OCI-LY3 (cell line): ENCODE data around the gene BOC.

Experiments used
- H2AFZ ChIP-seq: fragments of 200-600, 300-600 bp; shearing (Covaris generic); 2 replicates; pipeline ENCODE4 v1.6.0; 2014; ENCODE audit warnings: antibody characterized with exemption, low read depth, low read length
- H3K27ac ChIP-seq: fragments of 200-600, 300-600 bp; sonication (generic); 2 replicates; pipeline ENCODE4 v1.5.1; 2014; ENCODE audit warnings: mild to moderate bottlenecking, low read length, moderate library complexity, mixed read lengths
- H3K27me3 ChIP-seq: fragments of 200-600, 300-600 bp; sonication (generic); 2 replicates; pipeline ENCODE4 v1.6.1; 2014; ENCODE audit warnings: low read depth, low read length, mixed read lengths
- H3K36me3 ChIP-seq: fragments of 200-600, 300-600 bp; sonication (generic); replicated peaks from 2 replicates; pipeline ENCODE3; 2014; ENCODE audit warnings: low read depth, low read length, mixed read lengths
- H3K4me1 ChIP-seq: fragments of 300-600, 200-600 bp; sonication (generic); 2 replicates; pipeline ENCODE4 v1.6.1; 2014; ENCODE audit warnings: low read length, mixed read lengths
- H3K4me2 ChIP-seq: fragments of 200-600, 300-600 bp; sonication (generic); 2 replicates; pipeline ENCODE4 v1.6.1; 2014; ENCODE audit warnings: low read length, mixed read lengths
- H3K4me3 ChIP-seq: fragments of 300-600, 200-600 bp; sonication (generic); 2 replicates; pipeline ENCODE4 v1.5.1; 2014; ENCODE audit warnings: antibody characterized with exemption, mild to moderate bottlenecking, low read length, moderate library complexity
- H3K79me2 ChIP-seq: fragments of 300-600, 200-600 bp; shearing (Covaris generic); 2 replicates; pipeline ENCODE4 v1.6.1; 2014; ENCODE audit warnings: mild to moderate bottlenecking, low read length, mixed read lengths
- H3K9ac ChIP-seq: fragments of 300-600, 200-600 bp; shearing (Covaris generic); 2 replicates; pipeline ENCODE4 v1.6.0; 2014; ENCODE audit warnings: mild to moderate bottlenecking, low read length, moderate library complexity
- H3K9me3 ChIP-seq: fragments of 200-600, 300-600 bp; shearing (Covaris generic); 2 replicates; pipeline ENCODE4 v1.6.1; 2014; ENCODE audit warnings: low read length, mixed read lengths; ENCODE audit not compliant: insufficient read depth
- H4K20me1 ChIP-seq: fragments of 200-600, 300-600 bp; sonication (generic); 2 replicates; pipeline ENCODE4 v1.6.1; 2016; ENCODE audit warnings: low read length, mixed read lengths; ENCODE audit not compliant: insufficient read depth
- EZH2phosphoT487 ChIP-seq: fragments of 200-600 bp; shearing (Covaris generic); IDR thresholded peaks from 2 replicates; pipeline ENCODE4 v1.6.1; 2018; ENCODE audit warnings: antibody characterized with exemption, mixed run types, low read depth
- TF ChIP-seq, protein P1 (sequence below): fragments of 200-600, 300-600 bp; sonication (generic); IDR thresholded peaks from 2 replicates; pipeline ENCODE4 v1.5.1; 2014; ENCODE audit warnings: antibody characterized with exemption, low read length, low read depth

Gene BOC

DNA sequence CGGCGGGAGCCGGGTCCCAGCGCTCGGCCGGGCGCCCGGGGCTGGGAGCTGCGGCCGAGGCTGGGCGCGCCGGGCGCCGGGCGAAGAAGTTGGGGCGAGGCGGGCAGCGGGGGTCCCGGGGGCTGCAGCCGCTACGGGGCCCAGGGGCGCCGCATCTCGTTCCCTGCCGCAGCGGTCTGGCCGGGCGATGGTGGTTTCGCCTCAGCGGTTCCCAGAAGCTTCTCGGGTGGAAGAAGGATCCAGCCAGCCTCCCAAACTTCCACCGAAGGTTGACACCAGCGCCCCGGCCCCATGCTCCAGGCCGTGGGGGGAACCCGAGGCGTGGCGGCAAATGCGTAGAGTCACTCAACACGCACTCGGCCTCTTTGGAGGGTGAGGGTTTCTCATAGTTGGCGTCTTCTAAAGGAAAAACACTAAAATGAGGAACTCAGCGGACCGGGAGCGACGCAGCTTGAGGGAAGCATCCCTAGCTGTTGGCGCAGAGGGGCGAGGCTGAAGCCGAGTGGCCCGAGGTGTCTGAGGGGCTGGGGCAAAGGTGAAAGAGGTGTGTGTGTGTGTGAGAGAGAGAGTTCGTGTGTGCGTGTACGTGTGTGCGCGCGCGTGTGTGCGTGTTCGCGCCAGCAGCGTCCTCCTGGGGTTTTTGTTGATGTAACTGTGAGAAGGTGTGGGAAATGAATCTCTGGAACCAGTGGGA lies 940 bp downstream of the BOC start:
- no peaks in the 10 kb centered on the region for H3K36me3 ChIP-seq
- H3K9me3 ChIP-seq = no peaks in the 10 kb centered on the region
- no peak overlapping the region for H3K27ac ChIP-seq
- H3K4me3 ChIP-seq = peak overlapping the region; percentile 70
- H3K4me1 ChIP-seq = no peaks in the 10 kb centered on the region
- H3K9ac ChIP-seq = no peak overlapping the region
- no peaks in the 10 kb centered on the region for H3K79me2 ChIP-seq
- H4K20me1 ChIP-seq = no peaks in the 10 kb centered on the region
- H3K4me2 ChIP-seq = peak overlapping the region; percentile 61; the same call in 1 of the 2 replicates
- no peaks in the 10 kb centered on the region for H3K27me3 ChIP-seq
- H2AFZ ChIP-seq = no peak overlapping the region
- no peak for TF ChIP-seq EZH2phosphoT487
- TF ChIP-seq, protein P1, sequence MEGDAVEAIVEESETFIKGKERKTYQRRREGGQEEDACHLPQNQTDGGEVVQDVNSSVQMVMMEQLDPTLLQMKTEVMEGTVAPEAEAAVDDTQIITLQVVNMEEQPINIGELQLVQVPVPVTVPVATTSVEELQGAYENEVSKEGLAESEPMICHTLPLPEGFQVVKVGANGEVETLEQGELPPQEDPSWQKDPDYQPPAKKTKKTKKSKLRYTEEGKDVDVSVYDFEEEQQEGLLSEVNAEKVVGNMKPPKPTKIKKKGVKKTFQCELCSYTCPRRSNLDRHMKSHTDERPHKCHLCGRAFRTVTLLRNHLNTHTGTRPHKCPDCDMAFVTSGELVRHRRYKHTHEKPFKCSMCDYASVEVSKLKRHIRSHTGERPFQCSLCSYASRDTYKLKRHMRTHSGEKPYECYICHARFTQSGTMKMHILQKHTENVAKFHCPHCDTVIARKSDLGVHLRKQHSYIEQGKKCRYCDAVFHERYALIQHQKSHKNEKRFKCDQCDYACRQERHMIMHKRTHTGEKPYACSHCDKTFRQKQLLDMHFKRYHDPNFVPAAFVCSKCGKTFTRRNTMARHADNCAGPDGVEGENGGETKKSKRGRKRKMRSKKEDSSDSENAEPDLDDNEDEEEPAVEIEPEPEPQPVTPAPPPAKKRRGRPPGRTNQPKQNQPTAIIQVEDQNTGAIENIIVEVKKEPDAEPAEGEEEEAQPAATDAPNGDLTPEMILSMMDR = no peak

DNA sequence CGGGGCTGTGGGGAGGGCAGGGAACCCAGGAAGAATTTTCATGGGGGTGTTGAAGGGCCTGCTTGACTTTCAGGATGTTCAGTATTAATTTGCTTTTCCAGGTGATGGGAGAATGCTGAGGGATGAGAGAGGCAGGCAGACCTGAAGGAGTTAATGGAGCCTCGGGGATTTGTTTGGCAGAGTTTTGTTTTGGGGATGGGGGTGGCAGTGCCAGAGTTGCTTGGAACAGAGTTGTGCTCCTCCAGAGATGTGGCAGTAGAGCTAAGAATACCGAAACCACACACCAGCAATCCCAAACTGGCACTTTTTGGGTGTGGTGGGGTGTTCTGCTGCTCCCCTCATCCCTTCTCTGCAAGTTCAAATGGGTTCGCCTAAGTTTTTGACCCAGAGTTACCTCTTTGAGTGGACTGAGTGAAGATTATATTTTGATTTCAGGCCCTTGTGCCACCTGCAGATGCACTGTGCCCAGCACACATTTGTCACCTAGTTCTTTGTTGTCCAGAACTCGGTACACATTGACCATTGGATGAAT lies 1.6 kb downstream of the BOC start:
- H3K9ac ChIP-seq = no peak overlapping the region
- H4K20me1 ChIP-seq = no peaks in the 10 kb centered on the region
- H3K4me3 ChIP-seq = no peak overlapping the region
- H3K4me2 ChIP-seq = no peak overlapping the region
- no peaks in the 10 kb centered on the region for H3K9me3 ChIP-seq
- no peaks in the 10 kb centered on the region for H3K27me3 ChIP-seq
- H3K27ac ChIP-seq = no peak overlapping the region
- H3K4me1 ChIP-seq = no peaks in the 10 kb centered on the region
- no peak overlapping the region for H2AFZ ChIP-seq
- TF ChIP-seq, protein P1 = no peak
- TF ChIP-seq EZH2phosphoT487 = no peak
- no peaks in the 10 kb centered on the region for H3K79me2 ChIP-seq
- no peaks in the 10 kb centered on the region for H3K36me3 ChIP-seq

DNA sequence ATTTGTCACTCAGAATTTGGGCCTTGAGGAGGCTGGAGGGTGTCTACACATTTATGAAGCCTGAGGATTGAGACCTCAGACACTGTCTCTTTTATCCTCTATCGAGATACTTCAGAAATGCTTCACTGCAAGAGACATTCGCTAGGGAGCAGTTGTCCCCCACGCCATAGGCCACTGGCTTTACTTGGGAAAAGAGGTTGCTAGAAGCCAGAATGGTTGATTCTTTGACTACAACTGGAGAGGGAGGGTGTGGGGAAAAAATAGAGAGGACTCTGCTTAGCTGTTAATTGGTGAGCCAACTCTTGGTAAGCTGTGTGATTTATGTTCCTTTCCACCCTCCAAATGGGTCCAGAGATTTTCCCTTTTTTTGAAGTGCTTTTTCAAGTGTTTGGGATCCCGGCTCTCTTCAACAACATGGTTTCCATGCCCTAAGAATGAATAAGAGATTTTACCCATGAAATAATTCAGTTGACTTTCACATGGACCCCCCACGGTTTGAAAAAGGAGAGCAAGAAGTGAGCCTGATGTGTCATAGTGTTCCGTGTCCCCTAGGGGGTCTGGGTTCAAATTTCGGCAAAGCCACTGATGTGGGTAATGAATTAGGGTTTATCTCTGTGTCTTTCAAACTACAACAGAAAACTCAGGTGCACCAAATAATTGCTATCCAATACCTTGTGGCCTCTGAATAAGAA lies 2.7 kb downstream of the BOC start:
- Histone ChIP-seq H3K9ac (no peak overlapping the region), H3K79me2 (no peaks in the 10 kb centered on the region), H3K4me2 (no peak overlapping the region), H3K27ac (no peak overlapping the region), H3K4me1 (no peaks in the 10 kb centered on the region), H4K20me1 (no peaks in the 10 kb centered on the region), H3K9me3 (no peaks in the 10 kb centered on the region), H3K27me3 (no peaks in the 10 kb centered on the region), H3K36me3 (no peaks in the 10 kb centered on the region), H3K4me3 (no peak overlapping the region), H2AFZ (no peak overlapping the region)
- no peak for TF ChIP-seq EZH2phosphoT487
- TF ChIP-seq, protein P1 = no peak

DNA sequence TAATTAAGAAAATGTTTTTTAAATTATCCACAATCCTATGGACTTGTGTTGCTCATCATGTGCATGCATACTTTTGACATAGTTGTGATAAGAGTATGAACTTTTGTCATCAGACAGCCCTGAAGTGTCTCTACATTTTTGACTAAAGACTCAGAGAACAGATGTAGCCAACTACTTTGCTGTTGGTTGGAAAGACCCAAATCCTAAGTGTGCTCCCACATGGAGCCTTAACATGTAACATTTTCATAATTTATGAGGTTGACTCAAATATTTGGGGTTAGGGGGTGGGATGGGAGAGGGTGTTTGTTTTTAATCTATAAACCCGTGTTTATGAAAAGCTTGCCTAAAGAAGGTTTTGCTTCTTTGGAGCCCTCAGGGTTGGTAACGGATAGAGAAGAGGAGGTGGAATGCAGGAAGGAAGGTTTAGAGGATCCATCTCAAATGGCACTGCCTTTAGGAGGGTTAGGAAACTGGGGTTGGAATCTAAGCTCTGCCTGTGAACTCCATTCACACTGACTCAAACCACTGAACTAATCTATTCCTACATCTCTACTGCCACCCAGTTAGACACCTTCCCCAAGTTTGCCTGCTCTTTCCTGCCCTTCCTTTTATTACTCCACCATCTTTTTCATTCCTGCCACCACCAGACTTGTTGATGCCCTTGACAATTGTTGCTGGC lies 3.7 kb downstream of the BOC start:
- Histone ChIP-seq H3K4me1 (no peaks in the 10 kb centered on the region), H3K27ac (no peak overlapping the region), H3K27me3 (no peaks in the 10 kb centered on the region), H3K36me3 (no peaks in the 10 kb centered on the region), H3K9me3 (no peaks in the 10 kb centered on the region), H3K79me2 (no peaks in the 10 kb centered on the region), H4K20me1 (no peaks in the 10 kb centered on the region), H3K9ac (no peak overlapping the region), H3K4me3 (no peak overlapping the region), H2AFZ (no peak overlapping the region), H3K4me2 (no peak overlapping the region)
- TF ChIP-seq, protein P1 = no peak
- TF ChIP-seq EZH2phosphoT487 = no peak
